SU-DHL-6 (cell line): ENCODE data around the gene HHAT.

Source experiments
- CTCF ChIP-seq: fragments of 200-600 bp; sonication (generic); IDR thresholded peaks from one replicate; pipeline ENCODE4 v1.5.1; 2017; ENCODE audit warnings: antibody characterized with exemption, mild to moderate bottlenecking, low read length, moderate library complexity; ENCODE audit not compliant: insufficient read depth, poor library complexity, severe bottlenecking
- EZH2phosphoT487 ChIP-seq: fragments of 200-600 bp; sonication (generic), shearing (Covaris generic); conservative IDR thresholded peaks from 2 replicates; pipeline ENCODE4 v1.6.1; 2018; ENCODE audit warnings: mild to moderate bottlenecking, antibody characterized with exemption, low read length, moderate library complexity, mixed read lengths

DNA sequence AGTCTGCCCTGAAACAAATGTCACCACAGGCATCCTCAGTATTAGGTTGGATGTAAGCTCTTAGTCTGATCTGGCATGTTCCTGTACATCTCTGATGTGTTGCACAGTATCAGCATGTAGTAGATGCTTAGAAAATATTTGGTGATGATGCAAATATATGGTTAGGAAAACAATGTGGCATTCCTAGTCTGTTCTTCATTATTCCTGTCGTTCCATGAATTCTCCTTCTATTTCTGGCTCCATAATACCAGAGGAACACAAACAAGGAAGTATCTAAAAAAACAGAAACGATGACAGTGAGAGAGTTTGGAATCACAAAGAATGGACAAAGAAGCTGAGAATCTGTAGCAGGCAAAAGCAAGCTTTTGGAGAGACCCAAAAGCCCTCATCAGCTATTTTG is 236.6 kb downstream of the HHAT start:
- TF ChIP-seq CTCF (no peak), EZH2phosphoT487 (no peak)
